Measurements from ENCODE around the gene STRIP2.
"Not testable (repeated sequence)": the region's sequence is repeated elsewhere in the genome, so short reads cannot be mapped to it uniquely, and the experiment has no call there.

Gene STRIP2

GRCh38 chr7:129421717-129422250 is 12.4 kb upstream of the STRIP2 start:
- no peak for DNase-seq (ENCODE audit: low read depth)

DNA sequence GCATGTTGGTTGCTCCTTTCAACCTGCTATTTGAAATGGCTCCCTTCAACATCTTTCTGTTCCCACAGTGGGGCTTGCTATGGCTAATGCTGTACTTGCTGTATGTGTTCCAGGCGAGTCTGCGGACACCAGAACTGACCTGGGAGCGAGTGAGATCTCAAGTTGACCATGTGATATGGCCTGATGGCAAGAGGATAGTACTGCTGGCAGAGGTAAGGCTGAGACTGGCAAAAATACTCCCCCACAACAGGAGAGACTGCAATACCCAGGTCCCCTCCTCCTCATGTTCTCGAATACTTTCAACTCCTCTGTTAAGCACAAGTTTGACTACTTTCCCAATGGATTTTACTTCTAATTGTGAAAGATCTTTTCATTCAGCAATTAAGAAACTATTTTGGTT is 11.5 kb upstream of the STRIP2 start:
- no peak for DNase-seq (ENCODE audit: low read depth)

- DNase-seq (ENCODE audit: low read depth): no peak
These were observed 10.4 kb upstream of the STRIP2 start for GRCh38 chr7:129423700-129424410.

DNA sequence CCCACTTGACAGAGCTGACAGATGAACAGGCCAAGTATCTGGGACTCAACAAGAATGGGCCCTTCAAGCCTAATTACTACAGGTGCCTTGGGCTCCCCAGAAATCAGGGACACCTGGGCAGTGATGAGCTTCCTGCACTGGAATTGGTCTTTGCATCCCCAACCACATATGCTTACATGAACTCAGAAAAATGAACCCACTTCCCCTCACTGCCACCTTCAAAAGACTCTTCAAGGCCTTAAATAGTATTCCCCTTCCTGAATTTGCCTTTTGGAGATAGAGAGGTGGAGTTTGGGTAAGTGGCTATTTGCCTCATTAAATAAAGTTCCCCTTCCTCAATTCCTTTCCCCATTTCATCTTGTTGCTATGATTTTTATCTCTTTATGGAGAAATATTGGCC is 7.8 kb upstream of the STRIP2 start:
- no peak for DNase-seq (ENCODE audit: low read depth)

DNA sequence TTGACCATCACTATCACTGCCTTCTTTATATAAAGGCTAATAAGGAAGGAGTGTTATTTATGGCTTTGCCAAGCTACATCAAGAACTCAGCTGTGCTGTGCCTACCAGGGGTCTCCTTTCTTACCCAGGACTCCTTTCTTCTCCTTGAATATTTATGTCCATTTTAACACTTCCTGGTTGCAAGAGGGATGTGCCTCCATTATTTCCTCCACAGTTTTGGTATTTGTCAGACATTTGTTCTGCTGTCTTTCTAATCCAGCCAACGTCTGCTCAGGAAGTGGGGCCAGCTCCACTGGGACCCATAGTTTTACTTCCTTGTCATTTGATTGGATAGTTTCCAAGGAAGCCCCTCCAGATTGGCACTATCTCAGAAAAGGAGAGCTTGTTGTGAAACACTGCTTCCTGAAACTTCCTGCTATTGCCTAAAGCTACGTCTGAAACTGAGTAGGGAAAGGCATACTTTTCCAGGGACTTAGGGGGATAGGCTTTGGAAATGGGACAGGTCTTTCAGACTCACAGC is 6.6 kb upstream of the STRIP2 start:
- DNase-seq (ENCODE audit: low read depth): no peak

DNA sequence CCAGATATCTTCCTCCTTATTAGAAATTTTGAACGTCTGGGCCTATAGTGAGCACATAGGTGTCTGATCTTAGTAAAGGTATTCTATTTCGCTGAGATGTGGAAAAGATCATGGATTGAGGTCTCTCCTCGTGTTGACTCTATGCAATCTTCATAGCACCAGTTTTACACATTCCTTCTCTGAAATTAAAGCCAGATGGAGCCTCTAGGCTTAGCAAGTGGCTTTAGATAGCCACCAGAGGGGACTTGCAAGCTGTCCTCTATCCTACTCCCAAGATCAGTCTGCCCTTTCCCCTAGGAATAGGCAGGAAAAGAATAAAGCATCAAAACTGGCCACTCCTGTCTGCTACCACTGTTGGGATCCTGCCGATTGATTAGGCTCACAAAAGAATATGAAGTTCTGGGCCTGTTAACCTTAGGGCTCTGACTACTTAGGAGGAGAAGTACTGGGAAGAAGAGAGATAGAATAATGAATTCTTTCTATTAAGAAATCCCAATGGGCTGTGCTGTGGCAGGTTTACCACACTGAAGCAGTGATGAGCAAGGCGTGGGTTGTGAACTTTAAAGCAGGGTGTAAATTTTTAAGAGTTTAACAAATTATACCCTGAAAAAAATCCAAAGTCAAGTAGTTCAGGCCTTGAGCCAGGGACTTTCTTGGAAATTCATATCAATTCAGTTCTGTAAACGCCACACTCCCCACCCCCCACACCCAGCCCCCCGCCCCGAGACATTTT is 2.2 kb upstream of the STRIP2 start:
- no peak for DNase-seq (ENCODE audit: low read depth)

- DNase-seq (ENCODE audit: low read depth): no peak
These were observed 565 bp downstream of the STRIP2 start for GRCh38 chr7:129434675-129435318.

- no peak for DNase-seq (ENCODE audit: low read depth)
These were observed 1.2 kb downstream of the STRIP2 start for GRCh38 chr7:129435414-129435829.

DNA sequence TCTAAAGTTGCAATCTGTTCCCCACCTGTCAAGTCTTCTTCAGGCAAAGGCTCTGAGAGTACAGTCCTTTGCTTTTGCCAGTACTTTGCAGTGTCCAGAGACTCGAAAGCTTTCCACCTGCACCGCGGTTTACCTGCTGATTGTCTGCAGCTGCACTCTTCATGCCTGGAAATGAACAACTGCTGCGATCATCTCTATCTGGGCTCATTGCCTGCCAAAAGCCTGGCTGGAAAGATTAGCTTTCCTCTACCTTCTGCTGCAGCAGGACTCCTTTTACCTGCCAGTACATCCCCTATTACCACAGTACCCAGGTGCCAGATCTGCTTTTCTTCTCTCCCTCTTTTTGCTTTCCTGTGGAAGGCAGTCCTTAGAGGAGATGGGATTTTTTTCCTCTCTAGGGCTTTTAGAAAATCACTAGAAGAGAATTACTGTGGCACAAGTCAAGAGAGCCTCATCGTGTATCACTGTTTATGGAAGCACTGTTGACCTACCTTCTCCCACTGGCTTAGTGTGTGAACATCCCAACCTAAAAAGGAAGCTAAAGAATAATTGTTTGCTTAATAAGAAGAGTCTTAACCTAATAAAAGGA is 2.2 kb downstream of the STRIP2 start:
- DNase-seq (ENCODE audit: low read depth): no peak

DNA sequence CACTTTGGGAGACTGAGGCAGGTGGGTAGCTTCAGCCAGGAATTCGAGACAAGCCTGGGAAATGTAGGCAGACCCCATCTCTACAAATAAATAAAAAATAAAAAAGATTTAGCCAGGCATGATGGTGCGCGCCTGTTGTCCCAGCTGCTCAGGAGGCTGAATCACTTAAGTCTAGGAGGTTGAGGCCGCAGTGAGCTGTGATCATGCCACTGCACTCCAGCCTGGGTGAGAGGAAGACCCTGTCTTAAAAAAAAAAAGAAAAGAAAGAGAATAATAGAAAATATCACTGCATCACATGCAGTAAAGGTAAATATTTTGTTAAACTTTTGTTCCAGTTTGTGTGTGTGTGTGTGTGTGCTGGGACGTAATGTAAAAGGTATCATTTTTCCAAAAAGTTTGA is 3.0 kb downstream of the STRIP2 start:
- DNase-seq (ENCODE audit: low read depth): no peak

GRCh38 chr7:129438281-129438838 is 4.1 kb downstream of the STRIP2 start:
- DNase-seq (ENCODE audit: low read depth): no peak

- no peak for DNase-seq (ENCODE audit: low read depth)
These were observed 4.8 kb downstream of the STRIP2 start for GRCh38 chr7:129438839-129439651.

GRCh38 chr7:129439963-129440625 is 5.9 kb downstream of the STRIP2 start:
- DNase-seq (ENCODE audit: low read depth): no peak

- DNase-seq (ENCODE audit: low read depth): no peak
These were observed 9.4 kb downstream of the STRIP2 start for GRCh38 chr7:129443612-129444011.

GRCh38 chr7:129444776-129445175 is 10.5 kb downstream of the STRIP2 start:
- DNase-seq (ENCODE audit: low read depth): not testable (repeated sequence)

- not testable (repeated sequence) for DNase-seq (ENCODE audit: low read depth)
These were observed 12.7 kb downstream of the STRIP2 start for GRCh38 chr7:129446925-129447324.

- DNase-seq (ENCODE audit: low read depth): not testable (repeated sequence)
These were observed 13.2 kb downstream of the STRIP2 start for GRCh38 chr7:129447445-129447844.

GRCh38 chr7:129448608-129449007 is 14.4 kb downstream of the STRIP2 start:
- not testable (repeated sequence) for DNase-seq (ENCODE audit: low read depth)

DNA sequence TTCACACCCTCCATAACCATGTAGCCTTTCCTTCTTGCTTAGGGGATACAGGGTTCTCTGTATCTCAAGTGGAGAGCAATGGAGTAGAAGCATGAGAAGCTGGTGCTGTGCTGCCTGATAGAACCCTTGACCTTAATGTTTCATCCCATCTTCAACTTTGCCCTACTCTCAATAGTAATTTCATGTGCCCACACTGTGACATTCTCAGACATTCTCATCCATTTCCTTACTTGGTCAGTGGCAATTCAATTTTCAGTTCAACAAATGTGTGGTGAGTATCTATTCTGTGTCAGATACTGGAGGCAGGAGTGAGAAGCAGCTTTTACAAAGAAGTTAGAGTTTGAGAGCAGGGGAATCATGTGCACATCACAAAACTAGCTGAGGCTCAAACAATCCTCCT is 16.1 kb downstream of the STRIP2 start:
- DNase-seq (ENCODE audit: low read depth): no peak

- no peak for DNase-seq (ENCODE audit: low read depth)
These were observed 18.5 kb downstream of the STRIP2 start for GRCh38 chr7:129452589-129453231.

All from stimulated activated CD8-positive, alpha-beta memory T cell treated with anti-CD3 and anti-CD28 coated beads, Interleukin-15, amount 100 ng/mL, for 24 hours (primary cell).